Renal pelvis (tissue), 4 donors: ENCODE results near the gene PRKG1. TPM values are rescaled to one million over a fixed set of nuclear protein-coding genes. Genes with fewer than 3 reads are reported as not detected.

ENCODE experiments used
- DNase-seq: peaks from one replicate; pipeline ENCODE4 v3.0.0-alpha.2; 2013
- polyA plus RNA-seq, 3 donors: library from polyadenylated mRNA; unstranded; fragments of 120-200 nt; gene quantifications; one replicate each; pipeline ENCODE4 v1.2.1, GENCODE V29; 2013; ENCODE audit not compliant: insufficient read length in 3 of 3

PRKG1 gene
- polyA plus RNA-seq, 3 donors = 10.7 to 12.2 (median 11.3) TPM

GRCh38 chr10:51075873-51076229 lies 1.6 kb downstream of the PRKG1 start:
- no peak for DNase-seq

- no peak for DNase-seq
Measured at GRCh38 chr10:51076299-51076841, 2.1 kb downstream of the PRKG1 start.

GRCh38 chr10:51077074-51077473 lies 2.8 kb downstream of the PRKG1 start:
- no peak for DNase-seq

GRCh38 chr10:51077507-51077906 lies 3.2 kb downstream of the PRKG1 start:
- no peak for DNase-seq

GRCh38 chr10:51079331-51079730 lies 5.0 kb downstream of the PRKG1 start:
- DNase-seq = no peak

- no peak for DNase-seq
Measured at GRCh38 chr10:51079766-51080165, 5.5 kb downstream of the PRKG1 start.

- DNase-seq = no peak
Measured at GRCh38 chr10:51080311-51081006, 6.2 kb downstream of the PRKG1 start.

GRCh38 chr10:51082857-51083256 lies 8.6 kb downstream of the PRKG1 start:
- DNase-seq = no peak

GRCh38 chr10:51083356-51083853 lies 9.1 kb downstream of the PRKG1 start:
- DNase-seq = no peak

- no peak for DNase-seq
Measured at GRCh38 chr10:51085204-51085603, 10.9 kb downstream of the PRKG1 start.

- DNase-seq = no peak
Measured at GRCh38 chr10:51086710-51087109, 12.4 kb downstream of the PRKG1 start.

- no peak for DNase-seq
Measured at GRCh38 chr10:51087114-51087513, 12.8 kb downstream of the PRKG1 start.

- no peak for DNase-seq
Measured at GRCh38 chr10:51090190-51090589, 15.9 kb downstream of the PRKG1 start.

GRCh38 chr10:51092402-51092801 lies 18.1 kb downstream of the PRKG1 start:
- no peak for DNase-seq

- no peak for DNase-seq
Measured at GRCh38 chr10:51095444-51095843, 21.2 kb downstream of the PRKG1 start.

GRCh38 chr10:51097546-51097945 lies 23.3 kb downstream of the PRKG1 start:
- no peak for DNase-seq

- no peak for DNase-seq
Measured at GRCh38 chr10:51100221-51100620, 25.9 kb downstream of the PRKG1 start.

- no peak for DNase-seq
Measured at GRCh38 chr10:51103554-51104217, 29.4 kb downstream of the PRKG1 start.

GRCh38 chr10:51106311-51106945 lies 32.1 kb downstream of the PRKG1 start:
- DNase-seq = no peak

GRCh38 chr10:51108406-51108805 lies 34.1 kb downstream of the PRKG1 start:
- no peak for DNase-seq

GRCh38 chr10:51109801-51110533 lies 35.7 kb downstream of the PRKG1 start:
- DNase-seq = no peak

GRCh38 chr10:51112013-51112412 lies 37.7 kb downstream of the PRKG1 start:
- no peak for DNase-seq
